Fibroblast of gingiva (primary cell): ENCODE measurements around the gene GSK3A.
A peak's percentile ranks its signal among the peaks of the same experiment; 100 is the strongest.

Experiments
- DNase-seq: peaks from one replicate; pipeline ENCODE4 v3.0.0-alpha.2; 2011; ENCODE audit warnings: low read depth

The GSK3A gene

GRCh38 chr19:42280815-42281145 is 38.4 kb upstream of the GSK3A start:
- no peak for DNase-seq

GRCh38 chr19:42279902-42280814 is 37.8 kb upstream of the GSK3A start:
- DNase-seq: peak; percentile 88

- DNase-seq: no peak
Measured at GRCh38 chr19:42279155-42279901, 36.9 kb upstream of the GSK3A start.

GRCh38 chr19:42278452-42279154 is 36.2 kb upstream of the GSK3A start:
- no peak for DNase-seq

- DNase-seq: peak; percentile 77
Measured at GRCh38 chr19:42277821-42278451, 35.5 kb upstream of the GSK3A start.

GRCh38 chr19:42276821-42277220 is 34.4 kb upstream of the GSK3A start:
- no peak for DNase-seq

- no peak for DNase-seq
Measured at GRCh38 chr19:42276284-42276683, 33.9 kb upstream of the GSK3A start.

- DNase-seq: no peak
Measured at GRCh38 chr19:42275517-42275916, 33.1 kb upstream of the GSK3A start.

GRCh38 chr19:42275103-42275502 is 32.7 kb upstream of the GSK3A start:
- no peak for DNase-seq

GRCh38 chr19:42274065-42274682 is 31.8 kb upstream of the GSK3A start:
- no peak for DNase-seq

- DNase-seq: no peak
Measured at GRCh38 chr19:42273407-42274064, 31.1 kb upstream of the GSK3A start.

GRCh38 chr19:42272989-42273406 is 30.6 kb upstream of the GSK3A start:
- DNase-seq: no peak

- no peak for DNase-seq
Measured at GRCh38 chr19:42272535-42272897, 30.1 kb upstream of the GSK3A start.

- DNase-seq: no peak
Measured at GRCh38 chr19:42271861-42272534, 29.6 kb upstream of the GSK3A start.

GRCh38 chr19:42271045-42271419 is 28.6 kb upstream of the GSK3A start:
- no peak for DNase-seq

GRCh38 chr19:42270346-42271044 is 28.1 kb upstream of the GSK3A start:
- DNase-seq: peak; percentile 88

- DNase-seq: no peak
Measured at GRCh38 chr19:42269478-42270345, 27.3 kb upstream of the GSK3A start.

- DNase-seq: peak; percentile 100
Measured at GRCh38 chr19:42268704-42269477, 26.5 kb upstream of the GSK3A start, which contains the start of gene CIC. Gene CIC, plus strand, starts transcription at chr19:42269252. Its CDS starts 2,532 bp downstream, at chr19:42271784.
